KOPT-K1 (cell line): Measurements from ENCODE around the gene FGF5.

ENCODE experiments used
- H3K27ac ChIP-seq: fragments of 200-600 bp; sonication (generic); 2 replicates; pipeline ENCODE4 v1.5.1; 2016; ENCODE audit warnings: antibody characterized with exemption, mild to moderate bottlenecking, low read depth, low read length; ENCODE audit not compliant: poor library complexity, severe bottlenecking
- H3K36me3 ChIP-seq: fragments of 200-600 bp; sonication (generic); 2 replicates; pipeline ENCODE4 v1.5.1; 2017; ENCODE audit warnings: antibody characterized with exemption, mild to moderate bottlenecking, low read length, moderate library complexity; ENCODE audit not compliant: insufficient read depth
- H3K9me3 ChIP-seq: fragments of 200-600 bp; sonication (generic); 2 replicates; pipeline ENCODE4 v1.5.1; 2017; ENCODE audit warnings: antibody characterized with exemption, low read length, mild to moderate bottlenecking; ENCODE audit not compliant: insufficient read depth, poor library complexity, severe bottlenecking

Gene FGF5

GRCh38 chr4:80266253-80266901 is at the start of gene FGF5:
FGF5 (plus strand) TSS chr4:80266664; CDS start chr4:80266825, 161 bp downstream.
- Histone ChIP-seq H3K27ac (no peak within 1 kb of the TSS), H3K36me3 (no peaks in the 10 kb centered on the region), H3K9me3 (peaks cover 21% of the 10 kb centered on the region)

- Histone ChIP-seq H3K27ac (no peak overlapping the region), H3K36me3 (no peaks in the 10 kb centered on the region), H3K9me3 (no peaks in the 10 kb centered on the region)
These were observed 47.0 kb upstream of the FGF5 start for GRCh38 chr4:80219301-80220025.

GRCh38 chr4:80220711-80221110 is 45.8 kb upstream of the FGF5 start:
- H3K9me3 ChIP-seq = no peaks in the 10 kb centered on the region
- H3K27ac ChIP-seq = no peak overlapping the region
- no peaks in the 10 kb centered on the region for H3K36me3 ChIP-seq

- Histone ChIP-seq H3K36me3 (no peaks in the 10 kb centered on the region), H3K9me3 (no peaks in the 10 kb centered on the region), H3K27ac (no peak overlapping the region)
These were observed 45.3 kb upstream of the FGF5 start for GRCh38 chr4:80221161-80221560.

GRCh38 chr4:80225595-80225994 is 40.9 kb upstream of the FGF5 start:
- Histone ChIP-seq H3K9me3 (no peaks in the 10 kb centered on the region), H3K36me3 (no peaks in the 10 kb centered on the region), H3K27ac (no peak overlapping the region)

- H3K9me3 ChIP-seq = no peaks in the 10 kb centered on the region
- no peak overlapping the region for H3K27ac ChIP-seq
- no peaks in the 10 kb centered on the region for H3K36me3 ChIP-seq
These were observed 40.4 kb upstream of the FGF5 start for GRCh38 chr4:80226094-80226493.

- Histone ChIP-seq H3K27ac (no peak overlapping the region), H3K9me3 (no peaks in the 10 kb centered on the region), H3K36me3 (no peaks in the 10 kb centered on the region)
These were observed 38.0 kb upstream of the FGF5 start for GRCh38 chr4:80228460-80228859.

GRCh38 chr4:80229128-80229527 is 37.3 kb upstream of the FGF5 start:
- Histone ChIP-seq H3K9me3 (no peaks in the 10 kb centered on the region), H3K27ac (no peak overlapping the region), H3K36me3 (no peaks in the 10 kb centered on the region)

- Histone ChIP-seq H3K9me3 (no peaks in the 10 kb centered on the region), H3K36me3 (no peaks in the 10 kb centered on the region), H3K27ac (no peak overlapping the region)
These were observed 36.9 kb upstream of the FGF5 start for GRCh38 chr4:80229590-80229989.

- Histone ChIP-seq H3K9me3 (no peaks in the 10 kb centered on the region), H3K36me3 (no peaks in the 10 kb centered on the region), H3K27ac (no peak overlapping the region)
These were observed 35.3 kb upstream of the FGF5 start for GRCh38 chr4:80231180-80231579.

GRCh38 chr4:80232707-80233370 is 33.6 kb upstream of the FGF5 start:
- H3K36me3 ChIP-seq = no peaks in the 10 kb centered on the region
- H3K9me3 ChIP-seq = no peaks in the 10 kb centered on the region
- no peak overlapping the region for H3K27ac ChIP-seq

GRCh38 chr4:80233390-80233789 is 33.1 kb upstream of the FGF5 start:
- Histone ChIP-seq H3K9me3 (no peaks in the 10 kb centered on the region), H3K36me3 (no peaks in the 10 kb centered on the region), H3K27ac (no peak overlapping the region)

- H3K36me3 ChIP-seq = no peaks in the 10 kb centered on the region
- H3K27ac ChIP-seq = no peak overlapping the region
These were observed 31.0 kb upstream of the FGF5 start for GRCh38 chr4:80235451-80235850.

GRCh38 chr4:80237992-80238391 is 28.5 kb upstream of the FGF5 start:
- Histone ChIP-seq H3K36me3 (no peaks in the 10 kb centered on the region), H3K9me3 (no peaks in the 10 kb centered on the region), H3K27ac (no peak overlapping the region)

More at GRCh38 chr4:80235451-80235850, 31.0 kb upstream of the FGF5 start:
- H3K9me3 ChIP-seq = no peaks in the 10 kb centered on the region

- H3K27ac ChIP-seq = no peak overlapping the region
These were observed 26.8 kb upstream of the FGF5 start for GRCh38 chr4:80239480-80240150.

More at GRCh38 chr4:80239480-80240150, 26.8 kb upstream of the FGF5 start:
- H3K9me3 ChIP-seq = no peaks in the 10 kb centered on the region
- H3K36me3 ChIP-seq = no peaks in the 10 kb centered on the region
